ENCODE data around the gene GULP1.

Gene GULP1

DNA sequence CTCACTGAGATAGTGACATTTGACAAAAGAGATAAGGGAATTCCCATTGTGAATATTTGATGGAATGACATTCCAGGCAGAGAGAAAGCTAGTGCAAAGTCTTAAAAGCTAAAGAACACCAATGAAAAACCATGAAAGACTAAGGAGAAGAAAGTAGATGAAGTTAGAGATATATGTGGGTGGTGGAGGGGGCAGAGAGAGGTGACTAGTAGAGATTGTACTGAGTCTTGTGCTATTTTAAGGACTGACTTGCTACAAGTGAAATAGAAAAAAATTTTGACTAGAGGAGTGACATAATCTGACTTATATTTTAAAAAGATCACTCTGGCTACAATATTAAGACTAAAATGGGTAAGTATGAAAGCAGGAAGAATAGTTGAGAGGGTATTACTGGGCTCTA lies 35.3 kb upstream of the GULP1 start:
- no peak for DNase-seq (ENCODE audit: low spot score)
- no peak for TF ChIP-seq CTCF (conservative IDR thresholded peaks at IDR 0.05; ENCODE audit: low read depth)
- POLR2A ChIA-PET (ENCODE audit: low non-redundant PET) = no interaction called here
- CTCF ChIA-PET = no interaction called here
- no peak overlapping the region for H3K27ac ChIP-seq

DNA sequence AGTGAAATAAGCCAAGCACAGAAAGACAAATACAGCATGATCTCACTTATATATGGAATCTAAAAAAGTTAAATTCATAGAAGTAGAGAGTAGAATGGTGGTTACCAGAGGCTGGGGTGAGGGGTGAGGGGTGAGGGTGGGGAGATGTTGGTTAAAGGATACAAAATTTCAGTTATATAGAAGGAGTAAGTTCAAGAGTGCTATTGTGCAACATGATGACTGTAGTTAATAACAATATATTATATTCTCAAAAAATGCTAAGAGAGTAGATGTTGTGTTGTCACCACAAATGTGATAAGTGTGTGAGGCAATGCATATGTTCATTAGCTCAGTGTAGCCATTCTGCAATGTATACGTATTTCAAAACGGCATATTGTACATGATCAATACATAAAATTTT lies 26.4 kb upstream of the GULP1 start:
- POLR2A ChIA-PET (ENCODE audit: low non-redundant PET) = no interaction called here
- TF ChIP-seq CTCF (conservative IDR thresholded peaks at IDR 0.05; ENCODE audit: low read depth) = no peak
- CTCF ChIA-PET = no interaction called here
- DNase-seq (ENCODE audit: low spot score) = no peak
- H3K27ac ChIP-seq = no peak overlapping the region

GRCh38 chr2:188267776-188268175 lies 23.9 kb upstream of the GULP1 start:
- no peak overlapping the region for H3K27ac ChIP-seq
- ChIA-PET POLR2A (ENCODE audit: low non-redundant PET) (no interaction called here), CTCF (no interaction called here)
- DNase-seq (ENCODE audit: low spot score) = no peak
- no peak for TF ChIP-seq CTCF (conservative IDR thresholded peaks at IDR 0.05; ENCODE audit: low read depth)

- H3K27ac ChIP-seq = no peak overlapping the region
- no peak for TF ChIP-seq CTCF (conservative IDR thresholded peaks at IDR 0.05; ENCODE audit: low read depth)
- DNase-seq (ENCODE audit: low spot score) = no peak
- ChIA-PET POLR2A (ENCODE audit: low non-redundant PET) (no interaction called here), CTCF (no interaction called here)
Observed at GRCh38 chr2:188269004-188269403, 22.7 kb upstream of the GULP1 start.

- no peak for TF ChIP-seq CTCF (conservative IDR thresholded peaks at IDR 0.05; ENCODE audit: low read depth)
- ChIA-PET CTCF (no interaction called here), POLR2A (ENCODE audit: low non-redundant PET) (no interaction called here)
- no peak for DNase-seq (ENCODE audit: low spot score)
- H3K27ac ChIP-seq = no peak overlapping the region
Observed at GRCh38 chr2:188272121-188272520, 19.6 kb upstream of the GULP1 start.

DNA sequence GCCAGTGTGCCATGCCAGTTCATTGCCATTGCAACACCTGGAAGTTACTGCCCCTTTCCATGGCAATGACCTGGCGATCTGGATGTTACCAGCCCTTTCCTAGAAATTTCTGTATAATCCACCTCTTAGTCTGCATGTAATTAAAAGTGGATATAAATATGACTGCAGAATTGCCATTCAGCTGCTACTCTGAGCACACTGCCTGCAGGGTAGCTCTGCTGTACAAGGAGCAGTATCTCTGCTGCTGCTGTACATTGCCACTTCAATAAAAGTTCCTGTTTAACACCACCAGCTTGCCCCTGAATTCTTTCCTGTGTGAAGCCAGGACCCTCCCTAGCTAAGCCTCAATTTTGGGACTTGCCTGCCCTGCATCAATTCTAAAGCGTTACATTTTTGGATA lies 17.4 kb upstream of the GULP1 start:
- H3K27ac ChIP-seq = no peak overlapping the region
- CTCF ChIA-PET = interaction anchor here (0.6 to 1.1 kb wide), 2 partner anchors 17 to 79 kb away, joined by 3 read pairs; partner anchors contain the start of gene GULP1
- POLR2A ChIA-PET (ENCODE audit: low non-redundant PET) = no interaction called here
- no peak for TF ChIP-seq CTCF (conservative IDR thresholded peaks at IDR 0.05; ENCODE audit: low read depth)
- DNase-seq (ENCODE audit: low spot score) = no peak

GRCh38 chr2:188276255-188276654 lies 15.4 kb upstream of the GULP1 start:
- ChIA-PET CTCF (no interaction called here), POLR2A (ENCODE audit: low non-redundant PET) (no interaction called here)
- DNase-seq (ENCODE audit: low spot score) = no peak
- TF ChIP-seq CTCF (conservative IDR thresholded peaks at IDR 0.05; ENCODE audit: low read depth) = no peak
- H3K27ac ChIP-seq = no peak overlapping the region

All from RWPE1 (cell line).